Measurements from ENCODE around the gene TUBA4B. TPM values are rescaled to one million over a fixed set of nuclear protein-coding genes. Genes with fewer than 3 reads are reported as not detected.
A peak's percentile ranks its signal among the peaks of the same experiment; 100 is the strongest.

The TUBA4B gene
- total RNA-seq, 6 donors from 2014 or later: 0.26 to 8.9 (median 3.1) TPM

GRCh38 chr2:219207134-219207883 lies 45.7 kb upstream of the TUBA4B start:
- TF ChIP-seq POLR2AphosphoS5 (IDR thresholded peaks at IDR 0.05): no peak
- no peak for TF ChIP-seq EP300 (IDR thresholded peaks at IDR 0.05)
- TF ChIP-seq POLR2A (IDR thresholded peaks at IDR 0.05): no peak
- TF ChIP-seq CTCF (IDR thresholded peaks at IDR 0.05): no peak
- H3K27ac ChIP-seq: peak overlapping the region; percentile 91 to 98 (median 96)
- no peaks in the 10 kb centered on the region for H3K9me3 ChIP-seq
- DNase-seq: no peak
- ATAC-seq (ENCODE audit: low FRiP score in 2 of 2): no peak
- peaks cover 17 to 23% (median 20%) of the 10 kb centered on the region in 4 donors for H3K4me1 ChIP-seq
- peak overlapping the region; percentile 73 to 97 (median 88) for H3K4me3 ChIP-seq
- 17 to 25% methylated on average over 13 to 21 of the region's 22 CpGs for WGBS, 2 donors
- H3K27me3 ChIP-seq: no peaks in the 10 kb centered on the region
- peaks cover 0 to 35% (median 19%) of the 10 kb centered on the region in 4 donors for H3K36me3 ChIP-seq

GRCh38 chr2:219207884-219208740 lies 44.9 kb upstream of the TUBA4B start:
- DNase-seq: peak in 1 of 2 donors; percentile 57

GRCh38 chr2:219209236-219210195 lies 43.5 kb upstream of the TUBA4B start:
- peaks cover 17 to 23% (median 20%) of the 10 kb centered on the region in 4 donors for H3K4me1 ChIP-seq
- no peak for DNase-seq
- H3K27me3 ChIP-seq: no peaks in the 10 kb centered on the region
- peak overlapping the region in 1 of 4 donors; percentile 31 for H3K27ac ChIP-seq
- ATAC-seq (ENCODE audit: low FRiP score in 2 of 2): no peak
- no peak overlapping the region for H3K4me3 ChIP-seq
- 64 to 74% methylated on average over 18 of the region's 18 CpGs for WGBS, 2 donors
- peaks cover 0 to 54% (median 30%) of the 10 kb centered on the region in 4 donors for H3K36me3 ChIP-seq
- TF ChIP-seq CTCF (IDR thresholded peaks at IDR 0.05) (no peak), EP300 (IDR thresholded peaks at IDR 0.05) (no peak)
- H3K9me3 ChIP-seq: no peaks in the 10 kb centered on the region

More at GRCh38 chr2:219207884-219208740, 44.9 kb upstream of the TUBA4B start:
- ATAC-seq (ENCODE audit: low FRiP score in 2 of 2): no peak
- peak overlapping the region; percentile 91 to 98 (median 96) for H3K27ac ChIP-seq
- no peak for TF ChIP-seq CTCF (IDR thresholded peaks at IDR 0.05)
- TF ChIP-seq EP300 (IDR thresholded peaks at IDR 0.05): no peak
- TF ChIP-seq POLR2A (IDR thresholded peaks at IDR 0.05): no peak
- TF ChIP-seq POLR2AphosphoS5 (IDR thresholded peaks at IDR 0.05): no peak
- H3K4me1 ChIP-seq: peaks cover 17 to 23% (median 20%) of the 10 kb centered on the region in 4 donors
- no peaks in the 10 kb centered on the region for H3K27me3 ChIP-seq
- 56 to 71% methylated on average over 17 of the region's 17 CpGs for WGBS, 2 donors
- peak overlapping the region in 2 of 4 donors; percentile 80 to 95 for H3K4me3 ChIP-seq
- peaks cover 0 to 43% (median 24%) of the 10 kb centered on the region in 4 donors for H3K36me3 ChIP-seq
- H3K9me3 ChIP-seq: no peaks in the 10 kb centered on the region

- Histone ChIP-seq H3K4me1 (peaks cover 17 to 23% (median 20%) of the 10 kb centered on the region in 4 donors), H3K27ac (peak overlapping the region in 1 of 4 donors; percentile 5), H3K27me3 (no peaks in the 10 kb centered on the region), H3K36me3 (peaks cover 0 to 62% (median 33%) of the 10 kb centered on the region in 4 donors), H3K9me3 (no peaks in the 10 kb centered on the region), H3K4me3 (no peak overlapping the region)
- TF ChIP-seq POLR2AphosphoS5 (IDR thresholded peaks at IDR 0.05): no peak
- no peak for TF ChIP-seq CTCF (IDR thresholded peaks at IDR 0.05)
- TF ChIP-seq POLR2A (IDR thresholded peaks at IDR 0.05): no peak
- TF ChIP-seq EP300 (IDR thresholded peaks at IDR 0.05): no peak
- no peak for ATAC-seq (ENCODE audit: low FRiP score in 2 of 2)
- peak in 1 of 2 donors; percentile 49 for DNase-seq
- WGBS, 2 donors: 92 to 95% methylated on average over 21 to 24 of the region's 24 CpGs
These were observed 42.7 kb upstream of the TUBA4B start for GRCh38 chr2:219210196-219210885.

Measured in upper lobe of left lung (tissue), 6 donors.